WERI-Rb-1 (cell line): Measurements from ENCODE around the gene NAP1L4.

Source experiments
- DNase-seq: peaks from one replicate; pipeline ENCODE4 v3.0.0-alpha.2; 2020
- H3K27ac ChIP-seq: fragments of 250-450 bp; sonication (Bioruptor Pico); 2 replicates; pipeline ENCODE4 v1.5.1; 2020; ENCODE audit warnings: mild to moderate bottlenecking, moderate library complexity
- H3K27me3 ChIP-seq: fragments of 250-450 bp; sonication (Bioruptor Pico); 2 replicates; pipeline ENCODE4 v1.5.1; 2021; ENCODE audit warnings: mild to moderate bottlenecking, low read depth, moderate library complexity; ENCODE audit not compliant: insufficient read depth, severe bottlenecking
- H3K36me3 ChIP-seq: fragments of 250-450 bp; sonication (Bioruptor Pico); 2 replicates; pipeline ENCODE4 v1.5.1; 2020; ENCODE audit warnings: mild to moderate bottlenecking, moderate library complexity
- H3K4me3 ChIP-seq: 2 replicates; pipeline ENCODE4 v1.5.1; 2011; ENCODE audit warnings: low read depth, mild to moderate bottlenecking, control low read depth, low read length
- H3K9me3 ChIP-seq: fragments of 250-450 bp; sonication (Bioruptor Pico); 2 replicates; pipeline ENCODE4 v1.5.1; 2021; ENCODE audit warnings: mild to moderate bottlenecking, moderate library complexity; ENCODE audit not compliant: severe bottlenecking
- TF ChIP-seq, protein P1 (sequence below): IDR thresholded peaks from 2 replicates; pipeline ENCODE4 v1.5.1; 2011; ENCODE audit warnings: low read depth, mild to moderate bottlenecking, control low read depth, inconsistent platforms, low read length

The NAP1L4 gene

DNA sequence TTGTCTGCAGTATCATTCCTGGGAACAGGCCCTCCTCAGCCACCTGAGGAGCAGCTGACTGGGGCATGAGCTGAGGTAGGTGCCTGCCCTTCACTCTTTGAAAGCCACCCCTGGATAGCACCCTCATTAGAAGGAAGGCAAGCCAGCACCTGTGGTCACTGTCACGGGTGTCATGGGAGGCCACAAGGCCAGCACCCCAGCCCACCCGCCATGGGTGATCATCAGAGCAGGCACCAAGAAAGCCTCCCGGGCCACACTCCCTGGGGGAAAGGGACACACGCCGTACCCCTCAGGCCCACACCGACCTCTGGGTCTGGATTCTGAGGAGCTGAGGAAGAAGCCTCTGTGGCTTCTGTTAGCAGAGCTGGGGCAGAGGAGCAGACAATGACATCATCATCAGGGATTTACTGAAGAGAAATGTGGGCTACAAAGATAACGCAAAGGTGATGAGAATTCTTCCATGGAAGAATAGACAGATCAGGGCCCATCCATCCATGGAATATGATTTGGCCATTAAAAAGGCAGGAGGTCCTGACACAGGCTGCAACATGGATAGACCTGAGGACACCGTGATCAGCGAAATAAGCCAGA, 16.7 kb upstream of the NAP1L4 start:
- TF ChIP-seq, protein P1, sequence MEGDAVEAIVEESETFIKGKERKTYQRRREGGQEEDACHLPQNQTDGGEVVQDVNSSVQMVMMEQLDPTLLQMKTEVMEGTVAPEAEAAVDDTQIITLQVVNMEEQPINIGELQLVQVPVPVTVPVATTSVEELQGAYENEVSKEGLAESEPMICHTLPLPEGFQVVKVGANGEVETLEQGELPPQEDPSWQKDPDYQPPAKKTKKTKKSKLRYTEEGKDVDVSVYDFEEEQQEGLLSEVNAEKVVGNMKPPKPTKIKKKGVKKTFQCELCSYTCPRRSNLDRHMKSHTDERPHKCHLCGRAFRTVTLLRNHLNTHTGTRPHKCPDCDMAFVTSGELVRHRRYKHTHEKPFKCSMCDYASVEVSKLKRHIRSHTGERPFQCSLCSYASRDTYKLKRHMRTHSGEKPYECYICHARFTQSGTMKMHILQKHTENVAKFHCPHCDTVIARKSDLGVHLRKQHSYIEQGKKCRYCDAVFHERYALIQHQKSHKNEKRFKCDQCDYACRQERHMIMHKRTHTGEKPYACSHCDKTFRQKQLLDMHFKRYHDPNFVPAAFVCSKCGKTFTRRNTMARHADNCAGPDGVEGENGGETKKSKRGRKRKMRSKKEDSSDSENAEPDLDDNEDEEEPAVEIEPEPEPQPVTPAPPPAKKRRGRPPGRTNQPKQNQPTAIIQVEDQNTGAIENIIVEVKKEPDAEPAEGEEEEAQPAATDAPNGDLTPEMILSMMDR: no peak
- no peak for DNase-seq
- no peak overlapping the region for H3K27ac ChIP-seq
- H3K36me3 ChIP-seq: peaks cover 62% of the 10 kb centered on the region
- H3K4me3 ChIP-seq: no peak overlapping the region
- H3K27me3 ChIP-seq: no peaks in the 10 kb centered on the region
- H3K9me3 ChIP-seq: no peaks in the 10 kb centered on the region

DNA sequence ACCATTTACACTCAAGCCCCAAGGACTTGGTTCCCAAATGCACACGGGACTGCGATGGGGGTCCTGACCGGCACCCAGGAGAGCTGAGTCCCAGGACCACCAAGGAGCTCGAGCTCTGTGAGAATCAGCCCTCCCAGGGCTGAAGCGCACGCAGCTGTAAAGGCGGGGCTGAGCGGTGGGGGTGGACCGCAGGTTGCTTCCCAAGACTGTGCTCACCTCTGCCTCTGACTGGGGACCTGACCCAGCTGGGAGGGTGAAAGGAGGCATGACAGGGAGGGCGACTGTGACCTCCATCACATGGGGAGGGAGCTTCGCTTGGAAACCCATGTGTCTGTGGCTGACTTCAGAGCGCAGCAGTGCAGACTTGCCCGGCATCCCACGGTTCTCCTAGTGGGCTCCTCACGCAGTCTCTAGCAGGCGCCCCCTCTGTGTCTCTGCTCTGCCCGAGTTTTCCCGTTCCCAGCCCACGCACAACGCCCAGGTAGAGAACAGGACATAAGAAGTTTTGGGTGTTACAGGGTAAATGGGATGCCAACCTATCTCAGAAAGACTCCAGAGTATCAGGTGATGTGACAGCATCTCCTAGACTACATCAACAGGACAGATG, 15.4 kb upstream of the NAP1L4 start:
- Histone ChIP-seq H3K4me3 (no peak overlapping the region), H3K27ac (no peak overlapping the region), H3K27me3 (no peaks in the 10 kb centered on the region), H3K9me3 (no peaks in the 10 kb centered on the region), H3K36me3 (peaks cover 62% of the 10 kb centered on the region)
- DNase-seq: no peak
- TF ChIP-seq, protein P1: no peak

DNA sequence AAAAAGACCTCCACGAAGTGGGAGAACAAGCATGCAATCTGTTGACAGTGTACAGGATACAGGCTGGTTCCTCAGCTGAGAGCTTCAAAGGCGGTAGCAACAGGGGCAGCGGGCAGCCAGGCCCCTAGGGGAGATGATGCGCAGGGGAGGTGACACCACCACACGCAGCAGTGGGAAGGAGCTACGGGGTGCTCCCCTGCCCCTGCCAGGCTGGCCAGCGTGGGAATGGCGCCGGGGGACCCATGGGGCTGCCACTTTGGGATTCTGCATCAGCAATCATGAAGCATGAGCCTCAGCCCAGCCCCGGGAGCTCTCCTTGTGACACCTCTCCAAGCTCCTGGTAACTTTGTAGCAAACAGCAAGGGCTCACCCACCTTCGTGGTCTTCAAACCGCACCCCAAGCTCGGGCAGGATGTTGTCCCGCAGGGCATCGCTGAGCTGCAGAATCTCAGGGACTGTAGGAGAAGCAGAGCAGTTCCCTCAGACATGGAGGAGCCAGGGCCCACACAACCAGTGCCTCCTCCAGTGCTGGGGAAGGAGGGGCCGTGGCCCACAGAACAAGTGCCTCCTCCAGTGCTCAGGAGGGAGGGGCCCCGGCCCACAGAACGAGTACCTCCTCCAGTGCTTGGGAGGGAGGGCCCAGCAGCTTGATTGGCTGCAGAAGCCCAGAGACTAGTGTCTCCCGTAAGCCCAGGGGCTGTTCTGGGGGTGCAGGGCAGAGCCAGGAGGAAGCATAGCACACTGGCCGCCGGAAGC, 14.6 kb upstream of the NAP1L4 start:
- no peak for DNase-seq
- TF ChIP-seq, protein P1: no peak
- no peak overlapping the region for H3K4me3 ChIP-seq
- no peaks in the 10 kb centered on the region for H3K9me3 ChIP-seq
- H3K36me3 ChIP-seq: peaks cover 62% of the 10 kb centered on the region
- H3K27me3 ChIP-seq: no peaks in the 10 kb centered on the region
- no peak overlapping the region for H3K27ac ChIP-seq

DNA sequence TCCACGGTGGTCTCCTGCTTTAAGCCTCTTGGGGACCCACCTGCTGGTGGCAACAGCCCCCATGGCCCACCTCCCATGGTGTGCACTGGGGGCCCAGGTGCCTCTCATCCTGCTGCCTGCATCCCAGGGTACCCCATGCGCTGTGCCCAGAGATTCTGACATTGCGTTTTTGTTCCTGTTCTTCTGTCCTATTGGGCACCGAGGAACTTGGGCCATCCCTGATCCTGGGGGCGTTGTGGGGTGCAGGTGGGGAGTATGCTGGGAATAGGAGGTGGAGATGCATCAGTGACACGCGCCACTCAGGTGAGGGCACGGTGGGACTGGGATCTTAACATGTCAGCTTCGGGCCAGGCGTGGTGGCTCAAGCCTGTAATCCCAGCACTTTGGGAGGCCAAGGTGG, 12.4 kb upstream of the NAP1L4 start:
- peaks cover 60% of the 10 kb centered on the region for H3K36me3 ChIP-seq
- no peaks in the 10 kb centered on the region for H3K9me3 ChIP-seq
- no peak overlapping the region for H3K27ac ChIP-seq
- no peak overlapping the region for H3K4me3 ChIP-seq
- no peaks in the 10 kb centered on the region for H3K27me3 ChIP-seq
- DNase-seq: no peak
- TF ChIP-seq, protein P1: no peak

DNA sequence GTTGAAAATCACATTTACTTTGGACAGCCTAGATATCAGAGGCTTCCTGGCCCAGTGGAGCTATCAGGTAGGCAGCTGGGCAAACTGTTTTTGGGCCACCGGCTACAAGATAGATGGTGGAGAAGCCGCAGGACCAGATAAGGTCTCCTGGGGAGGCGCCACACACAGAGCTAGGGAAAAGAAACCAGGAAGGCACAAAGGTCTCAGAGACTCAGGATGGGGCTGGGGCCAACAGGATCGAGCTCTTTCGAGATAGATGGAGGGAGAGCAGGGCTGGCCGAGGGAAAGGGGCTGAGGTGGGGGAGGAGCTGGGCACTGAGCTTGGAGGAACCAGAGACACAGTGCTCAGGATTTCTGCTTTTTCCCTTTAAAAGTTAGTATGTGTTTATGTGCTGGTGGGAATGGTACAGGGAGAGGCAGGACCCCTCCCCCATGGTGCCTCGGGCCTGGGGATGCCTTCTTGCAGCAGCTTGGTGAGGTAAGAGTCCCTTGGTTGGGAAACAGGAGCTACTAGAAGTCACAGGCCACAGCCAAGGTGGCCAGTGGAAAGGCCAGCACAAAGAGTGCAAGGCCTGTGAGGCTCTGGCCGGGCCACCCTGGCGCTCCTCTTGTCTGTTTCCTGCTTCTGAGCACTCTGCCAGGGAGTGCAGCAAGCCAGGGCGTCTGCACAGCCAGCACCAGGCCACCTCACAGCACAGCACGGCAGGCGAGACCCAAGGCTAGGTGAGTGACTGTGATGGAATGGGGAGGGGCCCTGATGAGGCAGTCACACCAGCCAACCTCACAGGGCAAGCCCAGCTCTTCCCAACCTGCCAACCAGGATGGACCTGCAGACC, 11.5 kb upstream of the NAP1L4 start:
- Histone ChIP-seq H3K4me3 (no peak overlapping the region), H3K9me3 (no peaks in the 10 kb centered on the region), H3K36me3 (peaks cover 53% of the 10 kb centered on the region), H3K27ac (no peak overlapping the region), H3K27me3 (no peaks in the 10 kb centered on the region)
- DNase-seq: no peak
- TF ChIP-seq, protein P1: no peak
